GM21786 (cell line): ENCODE results near the gene SLC6A13.
"Not testable (repeated sequence)": the region's sequence is repeated elsewhere in the genome, so short reads cannot be mapped to it uniquely, and the experiment has no call there.

Experiments used
- ATAC-seq: cut with Tn5 transposase; IDR thresholded peaks from one replicate; pipeline ENCODE4 v1.9.1; 2021; ENCODE audit not compliant: unreplicated experiment

SLC6A13 gene

DNA sequence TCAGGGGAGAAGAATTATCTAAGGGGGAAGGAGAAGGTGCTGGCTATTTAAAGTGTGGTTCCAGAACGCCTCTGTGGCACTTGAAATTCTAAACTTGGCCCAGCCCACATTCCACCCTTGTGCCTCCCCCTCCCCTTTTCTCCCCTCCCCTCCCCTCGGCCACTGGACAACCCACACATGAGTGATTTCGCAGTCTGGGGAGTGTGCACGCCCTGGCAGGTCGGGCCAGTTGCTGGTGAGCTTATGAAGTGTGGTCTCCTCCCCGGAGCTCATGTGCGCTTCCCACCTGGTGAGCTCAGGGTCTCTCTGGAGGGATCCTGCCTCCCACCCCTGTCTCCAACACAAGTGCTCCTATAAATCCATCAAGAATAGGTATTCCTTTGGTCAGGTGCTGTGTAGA, at the start of gene SLC6A13:
Gene SLC6A13 (minus strand): TSS at position 20 of the 400 bp plus-strand sequence. CDS start 2,784 bp downstream, outside the sequence.
- no peak for ATAC-seq

DNA sequence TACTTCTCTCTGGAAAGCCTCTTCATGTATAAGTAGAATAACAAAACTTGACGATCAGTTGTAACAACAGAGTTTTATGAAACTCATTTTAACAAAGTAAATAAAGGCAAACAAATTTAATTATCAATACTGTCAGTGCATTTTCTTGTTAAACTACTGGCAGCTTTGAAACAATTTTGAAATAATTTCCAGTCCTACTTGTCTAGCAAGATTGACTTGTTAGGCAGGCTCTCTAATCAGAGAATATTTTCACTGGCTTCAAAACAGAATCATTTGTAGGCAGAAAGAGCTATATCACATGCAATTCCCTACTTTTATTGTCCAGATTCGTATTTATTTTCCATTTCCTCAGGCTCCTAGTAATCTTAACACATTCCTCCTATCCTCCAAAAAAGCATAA, 45.9 kb upstream of the SLC6A13 start:
- ATAC-seq, result no peak

DNA sequence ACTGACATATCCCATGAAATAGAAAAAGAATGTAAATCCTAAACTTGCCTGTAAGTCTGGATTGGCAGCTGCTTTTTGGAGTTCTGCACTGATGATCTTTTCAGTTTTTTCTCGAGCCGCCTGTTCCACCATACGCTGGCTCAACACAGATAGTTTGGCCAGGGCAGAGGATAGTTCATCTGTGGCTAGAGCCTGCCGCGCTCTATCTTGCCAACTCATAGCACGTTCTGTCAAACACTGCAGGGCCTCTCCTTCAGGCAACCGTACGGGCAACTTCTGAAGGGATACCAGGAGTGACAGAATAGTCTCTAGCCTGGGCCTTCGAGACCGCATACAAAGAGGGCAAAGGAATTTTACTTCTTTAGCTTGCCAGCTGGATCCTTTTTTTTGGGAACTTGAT, 44.8 kb upstream of the SLC6A13 start:
- ATAC-seq, result no peak

DNA sequence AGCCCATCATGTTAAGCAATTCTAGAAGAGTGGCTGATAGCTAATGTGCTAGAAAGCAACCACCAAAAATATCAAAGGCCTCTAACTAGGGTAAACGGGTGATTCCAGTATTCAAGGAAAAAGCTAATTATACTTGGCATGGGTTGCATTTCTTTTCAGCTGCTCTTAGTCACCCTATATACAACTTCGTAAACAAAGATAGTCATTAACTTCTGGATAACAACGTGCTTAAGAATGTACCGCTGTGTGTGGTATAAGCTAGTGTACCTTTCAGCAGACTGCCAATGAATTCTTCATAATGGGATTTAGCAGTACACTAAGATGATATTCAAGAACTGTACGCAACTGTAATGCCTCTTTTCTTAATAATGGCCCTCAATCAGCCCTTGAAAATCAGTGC, 42.2 kb upstream of the SLC6A13 start:
- ATAC-seq, result no peak

DNA sequence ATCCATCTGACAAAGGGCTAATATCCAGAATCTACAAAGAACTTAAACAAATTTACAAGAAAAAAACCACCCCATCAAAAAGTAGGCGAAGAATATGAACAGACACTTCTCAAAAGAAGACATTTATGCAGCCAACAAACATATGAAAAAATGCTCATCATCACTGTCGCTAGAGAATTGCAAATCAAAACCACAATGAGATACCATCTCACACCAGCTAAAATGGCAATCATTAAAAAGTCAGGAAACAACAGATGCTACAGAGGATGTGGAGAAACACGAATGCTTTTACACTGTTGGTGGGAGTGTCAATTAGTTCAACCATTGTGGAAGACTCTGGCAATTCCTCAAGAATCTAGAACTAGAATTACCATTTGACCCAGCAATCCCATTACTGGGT, 40.1 kb upstream of the SLC6A13 start:
- not testable (repeated sequence) for ATAC-seq

DNA sequence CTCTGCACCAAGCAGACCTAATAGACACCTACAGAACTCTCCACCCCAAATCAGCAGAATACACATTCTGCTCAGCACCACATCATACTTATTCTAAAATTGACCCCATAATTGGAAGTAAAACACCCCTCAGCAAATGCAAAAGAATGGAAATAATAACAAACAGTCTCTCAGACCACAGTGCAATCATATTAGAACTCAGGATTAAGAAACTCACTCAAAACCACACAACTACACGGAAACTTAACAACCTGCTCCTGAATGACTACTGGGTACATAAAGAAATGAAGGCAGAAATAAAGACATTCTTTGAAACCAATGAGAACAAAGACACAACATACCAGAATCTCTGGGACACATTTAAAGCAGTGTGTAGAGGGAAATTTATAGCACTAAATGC, 37.5 kb upstream of the SLC6A13 start:
- not testable (repeated sequence) for ATAC-seq

DNA sequence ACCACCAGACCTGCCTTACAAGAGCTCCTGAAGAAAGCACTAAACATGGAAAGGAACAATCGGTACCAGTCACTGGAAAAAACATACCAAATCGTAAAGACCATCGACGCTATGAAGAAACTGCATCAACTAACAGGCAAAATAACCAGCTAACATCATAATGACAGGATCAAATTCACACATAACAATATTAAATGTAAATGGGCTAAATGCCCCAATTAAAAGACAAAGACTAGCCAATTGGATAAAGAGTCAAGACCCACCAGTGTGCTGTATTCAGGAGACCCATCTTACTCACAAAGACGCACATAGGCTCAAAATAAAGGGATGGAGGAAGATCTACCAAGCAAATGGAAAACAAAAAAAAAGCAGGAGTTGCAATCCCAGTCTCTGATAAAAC, 36.9 kb upstream of the SLC6A13 start:
- not testable (repeated sequence) for ATAC-seq

DNA sequence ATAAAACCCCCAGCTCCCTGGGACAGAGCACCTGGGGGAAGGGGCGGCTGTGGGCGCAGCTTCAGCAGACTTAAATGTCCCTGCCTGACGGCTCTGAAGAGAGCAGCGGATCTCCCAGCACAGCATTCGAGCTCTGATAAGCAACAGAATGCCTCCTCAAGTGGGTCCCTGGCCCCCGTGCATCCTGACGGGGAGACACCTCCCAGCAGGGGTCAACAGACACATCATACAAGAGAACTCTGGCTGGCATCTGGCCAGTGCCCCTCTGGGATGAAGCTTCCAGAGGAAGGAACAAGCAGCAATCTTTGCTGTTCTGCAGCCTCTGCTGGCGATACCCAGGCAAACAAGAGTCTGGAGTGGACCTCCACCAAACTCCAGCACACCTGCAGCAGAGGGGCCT, 35.4 kb upstream of the SLC6A13 start:
- not testable (repeated sequence) for ATAC-seq

DNA sequence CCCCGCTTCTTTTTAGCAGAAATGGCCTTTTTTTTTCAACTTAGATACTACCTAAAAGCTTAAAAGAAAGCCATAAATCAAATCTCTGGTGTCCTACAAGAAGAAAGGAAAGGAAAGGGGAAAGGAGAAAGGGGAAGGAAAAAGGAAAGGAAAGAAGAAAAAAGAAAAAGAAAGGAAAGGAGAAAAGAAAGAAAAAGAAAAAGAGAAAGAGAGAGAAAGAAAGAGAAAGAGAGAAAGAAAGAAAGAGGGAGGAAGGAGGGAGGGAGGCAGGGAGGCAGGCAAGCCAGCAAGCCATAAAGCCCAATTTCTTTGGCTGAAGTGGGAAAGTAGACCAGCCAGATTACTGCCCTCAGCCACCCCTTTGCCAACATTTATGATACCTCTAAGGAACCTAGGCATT, 32.5 kb upstream of the SLC6A13 start:
- no peak for ATAC-seq

DNA sequence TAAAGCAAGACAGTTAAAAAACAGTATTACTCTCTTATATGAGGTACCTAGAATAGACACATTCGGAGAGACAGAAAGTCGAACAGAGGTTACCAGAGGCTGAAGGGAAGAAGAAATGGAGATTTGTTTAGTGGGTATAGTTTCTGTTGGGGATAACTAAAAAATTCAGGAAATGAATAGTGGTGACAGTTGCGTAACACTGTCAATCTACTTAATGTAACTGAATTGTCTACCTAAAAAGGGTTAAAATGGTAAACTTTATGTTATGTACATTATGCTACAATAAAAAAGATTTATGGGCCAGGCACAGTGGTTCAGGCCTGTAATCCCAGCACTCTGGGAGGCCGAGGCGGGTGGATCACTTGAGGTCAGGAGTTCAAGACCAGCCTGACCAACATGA, 30.6 kb upstream of the SLC6A13 start:
- ATAC-seq, result no peak

DNA sequence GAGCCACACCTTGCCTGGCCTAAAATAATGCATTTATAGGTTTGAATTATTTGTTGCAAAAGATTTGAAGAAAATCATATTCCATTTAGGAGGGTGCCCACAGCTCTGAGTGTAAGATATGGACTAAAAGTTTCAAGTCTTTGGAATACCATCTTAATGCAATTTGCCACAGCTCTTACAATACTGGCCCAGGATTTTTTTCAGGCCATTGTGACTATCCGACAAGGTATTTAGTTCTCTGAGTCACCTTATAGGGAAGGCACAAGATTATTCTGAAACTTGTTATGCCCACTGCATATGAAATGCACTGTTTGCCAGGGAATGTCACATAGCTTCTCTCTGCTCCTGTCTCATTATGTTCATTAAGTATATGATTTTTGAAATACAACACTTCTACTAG, 29.6 kb upstream of the SLC6A13 start:
- ATAC-seq, result no peak

DNA sequence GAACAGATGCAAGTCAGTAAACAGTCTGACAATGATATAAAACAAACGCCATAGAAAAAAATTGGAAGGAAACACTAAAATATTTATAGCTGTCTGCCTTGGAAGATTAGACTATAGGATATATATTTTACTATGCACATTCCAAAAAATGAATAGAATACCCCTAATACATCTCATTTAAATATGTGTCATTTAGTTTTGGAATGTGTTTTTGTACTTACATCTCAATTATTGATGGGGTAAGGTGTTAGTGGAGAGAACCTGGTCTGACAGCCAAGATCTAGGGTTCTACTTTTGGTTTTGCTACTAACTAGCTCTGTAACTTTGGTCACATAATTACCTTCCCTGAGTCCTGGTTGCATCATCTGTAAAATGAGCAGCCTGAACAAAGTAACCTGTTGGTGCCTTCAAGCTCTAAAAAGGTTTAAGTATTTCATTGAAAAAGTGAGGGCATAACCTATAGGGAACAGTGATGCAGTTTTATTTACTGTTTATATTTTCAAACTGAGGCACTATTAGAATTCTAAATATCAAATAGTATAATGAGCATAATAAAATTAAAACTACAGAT, 28.6 kb upstream of the SLC6A13 start:
- no peak for ATAC-seq

DNA sequence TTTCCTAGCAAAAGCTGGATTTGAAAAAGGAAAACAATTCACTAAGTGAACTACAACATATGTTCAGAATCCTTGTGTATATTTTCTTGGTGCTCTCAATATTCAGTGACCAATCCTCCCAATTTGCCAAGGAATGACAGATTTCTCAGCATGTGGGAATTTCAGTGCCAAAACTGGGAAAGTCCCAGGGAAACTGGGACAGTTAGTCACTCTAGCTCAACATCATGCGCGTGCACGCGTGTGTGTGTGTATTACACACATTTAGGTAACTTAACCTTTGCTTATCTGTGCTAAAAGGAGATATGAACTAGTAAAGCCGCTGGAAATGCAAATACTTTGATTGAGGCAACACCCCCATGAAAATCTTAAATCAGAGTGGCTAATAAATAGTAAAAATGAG, 26.1 kb upstream of the SLC6A13 start:
- no peak for ATAC-seq

DNA sequence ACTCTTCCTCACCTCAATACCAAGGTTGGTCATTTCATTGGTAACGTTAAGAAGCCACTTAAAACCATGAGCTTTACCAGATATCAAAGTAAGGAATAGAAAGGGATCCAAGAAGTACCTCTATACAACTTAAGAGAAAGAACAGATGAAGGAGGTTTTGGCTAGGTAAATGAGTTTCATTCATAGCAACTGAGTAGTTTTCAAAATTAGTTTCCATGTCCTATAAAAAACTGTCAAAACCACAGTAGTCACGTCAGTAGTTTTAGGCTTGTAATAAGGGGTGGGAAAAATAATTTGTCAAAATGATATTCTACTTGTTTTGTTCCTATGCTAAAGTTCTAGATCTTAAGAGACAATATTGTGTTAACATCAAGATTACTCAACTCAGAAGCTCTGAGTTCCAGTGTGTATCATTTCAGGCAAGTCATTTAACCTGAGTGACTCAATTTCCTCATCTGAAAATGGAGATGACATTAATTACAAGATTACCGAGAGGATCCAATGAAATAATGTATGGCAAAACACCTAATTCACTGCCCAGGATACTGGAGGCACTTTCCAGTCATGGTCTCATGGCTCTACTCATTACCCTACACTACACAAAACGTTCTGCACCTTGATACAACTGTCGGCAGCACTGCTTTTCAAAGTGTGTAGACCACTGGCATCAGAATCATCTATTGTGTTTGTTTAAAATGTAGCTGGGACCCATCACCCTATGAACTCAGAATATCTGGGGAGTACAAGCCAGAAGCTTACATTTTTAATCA, 24.1 kb upstream of the SLC6A13 start:
- ATAC-seq, result no peak

DNA sequence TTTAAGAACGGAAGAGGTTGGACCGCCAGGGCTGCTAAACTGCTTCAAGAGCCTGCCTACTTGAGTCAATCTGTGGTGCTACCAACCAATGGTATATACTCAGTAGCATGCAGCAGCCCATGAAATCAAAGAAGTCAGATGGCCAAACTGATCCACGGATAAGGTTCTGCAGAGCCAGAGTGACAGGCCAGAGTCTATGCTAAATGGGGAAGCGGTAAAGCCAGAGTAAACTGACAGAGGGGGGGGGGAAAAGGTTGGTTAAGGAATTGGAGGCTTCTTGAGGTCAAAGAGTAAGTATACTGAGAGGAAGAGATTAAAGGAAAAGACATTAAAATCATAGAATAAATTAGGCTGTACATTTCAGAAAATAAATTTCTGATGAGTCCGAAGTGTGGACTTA, 15.4 kb upstream of the SLC6A13 start:
- ATAC-seq, result no peak

DNA sequence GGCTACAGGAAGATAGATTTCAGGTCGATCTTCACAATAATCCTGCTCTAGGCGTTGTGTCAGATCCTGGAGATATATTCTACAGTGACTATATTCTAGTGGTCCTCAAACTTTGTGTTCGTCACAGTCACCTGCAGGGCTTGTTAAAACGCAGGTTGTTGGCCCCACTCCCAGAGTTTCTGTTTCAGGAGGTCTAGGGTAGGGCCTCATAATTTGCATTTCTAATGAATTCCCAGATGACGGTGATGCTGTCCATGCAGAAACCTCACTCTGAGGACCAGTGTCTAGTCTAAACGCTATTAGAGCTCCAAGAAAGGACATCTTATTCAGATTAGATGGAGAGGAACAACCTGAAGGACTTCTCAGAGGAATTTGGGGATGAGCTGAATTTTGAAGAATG, 13.2 kb upstream of the SLC6A13 start:
- ATAC-seq, result no peak

DNA sequence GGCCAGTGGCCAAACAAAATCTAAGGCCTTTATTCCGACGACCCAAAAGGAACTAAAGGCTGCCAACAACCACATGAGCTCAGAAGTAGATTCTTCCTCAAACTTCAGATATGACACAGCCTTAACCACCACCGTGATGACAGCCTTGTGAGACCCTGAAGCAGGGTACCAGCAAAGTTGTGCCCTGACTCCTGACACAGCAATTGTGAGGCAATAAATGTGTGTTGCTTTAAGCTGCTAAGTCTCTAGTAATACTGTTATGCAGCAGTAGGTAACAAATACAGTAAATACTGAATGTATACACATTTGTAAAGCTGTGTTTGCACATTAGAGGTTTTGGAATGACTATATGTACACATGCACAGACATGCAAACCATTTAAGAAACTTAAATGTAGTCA, 10.7 kb upstream of the SLC6A13 start:
- no peak for ATAC-seq

DNA sequence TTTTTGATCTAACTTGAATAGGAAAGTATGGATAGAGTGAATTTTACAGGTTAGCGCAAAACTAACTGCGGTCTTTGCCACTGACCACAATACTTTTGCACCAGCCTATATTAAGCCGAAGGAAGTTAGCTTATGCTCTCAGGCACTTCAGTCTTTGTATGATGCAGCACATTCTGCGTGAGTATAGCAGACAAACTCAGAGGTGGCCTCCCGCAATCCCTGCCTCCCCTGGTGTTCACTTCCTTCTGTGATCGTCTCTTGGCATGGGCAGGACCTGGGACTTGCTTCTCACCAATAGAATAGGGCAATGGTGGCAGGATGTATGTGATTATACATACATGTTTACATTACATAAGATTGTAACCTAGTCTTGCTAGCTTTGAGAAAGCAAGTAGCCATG, 10.3 kb upstream of the SLC6A13 start:
- no peak for ATAC-seq

DNA sequence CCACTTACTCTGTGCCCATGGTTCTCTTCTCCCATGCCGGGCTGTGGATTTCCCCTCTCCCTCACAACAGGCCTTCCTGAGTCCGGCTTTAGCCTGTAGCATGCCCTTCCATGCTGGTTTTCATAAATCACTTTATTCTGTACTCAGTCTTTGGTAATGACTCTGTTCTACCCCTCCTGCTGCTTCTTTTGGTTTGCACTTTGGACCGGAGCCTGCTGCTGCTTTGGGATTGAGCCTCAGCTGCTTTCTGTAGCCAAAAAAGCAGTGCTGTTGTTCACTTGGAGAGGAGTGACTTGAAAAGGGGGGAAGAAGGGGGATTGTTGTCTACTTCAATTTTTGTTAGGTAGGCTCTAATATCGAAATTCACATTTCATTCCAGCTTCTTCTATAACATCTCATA, 8.5 kb upstream of the SLC6A13 start:
- ATAC-seq, result no peak

DNA sequence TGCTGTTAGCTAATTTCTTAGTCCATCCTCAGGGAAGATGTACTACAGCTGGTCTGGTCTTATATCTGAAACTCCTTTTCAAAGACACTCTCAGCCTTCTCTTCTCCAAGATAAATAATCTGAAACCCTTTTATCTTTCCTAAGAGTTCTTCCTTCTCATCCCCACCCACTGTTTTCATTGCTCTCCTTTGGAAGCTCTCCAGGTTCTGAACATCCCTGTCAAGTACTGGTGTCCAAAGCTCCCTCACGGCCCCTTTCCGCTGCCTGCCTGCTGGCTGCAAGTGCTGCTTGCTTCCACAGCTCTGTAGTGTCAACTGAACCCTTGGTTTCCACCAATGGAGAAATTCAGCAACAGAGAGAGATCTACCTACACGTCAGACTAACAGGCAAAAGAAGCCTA, 6.6 kb upstream of the SLC6A13 start:
- ATAC-seq, result no peak

DNA sequence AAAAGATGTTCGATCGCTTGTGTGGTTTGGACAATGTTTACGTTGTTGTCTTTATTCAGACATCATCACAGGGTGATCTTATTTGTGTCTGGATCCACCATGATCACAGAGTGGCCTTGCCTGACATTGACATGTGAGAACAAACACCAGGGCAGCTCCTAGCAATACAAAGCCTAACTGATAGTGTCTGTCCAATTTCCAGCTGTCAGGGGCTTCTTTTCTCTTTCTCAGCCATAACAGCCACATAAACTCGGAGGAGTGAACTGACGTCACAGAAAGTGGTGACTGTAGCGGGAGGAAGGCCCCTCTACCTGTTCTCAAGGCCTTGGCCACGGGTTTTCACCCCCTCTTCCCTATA, 5.8 kb upstream of the SLC6A13 start:
- no peak for ATAC-seq

DNA sequence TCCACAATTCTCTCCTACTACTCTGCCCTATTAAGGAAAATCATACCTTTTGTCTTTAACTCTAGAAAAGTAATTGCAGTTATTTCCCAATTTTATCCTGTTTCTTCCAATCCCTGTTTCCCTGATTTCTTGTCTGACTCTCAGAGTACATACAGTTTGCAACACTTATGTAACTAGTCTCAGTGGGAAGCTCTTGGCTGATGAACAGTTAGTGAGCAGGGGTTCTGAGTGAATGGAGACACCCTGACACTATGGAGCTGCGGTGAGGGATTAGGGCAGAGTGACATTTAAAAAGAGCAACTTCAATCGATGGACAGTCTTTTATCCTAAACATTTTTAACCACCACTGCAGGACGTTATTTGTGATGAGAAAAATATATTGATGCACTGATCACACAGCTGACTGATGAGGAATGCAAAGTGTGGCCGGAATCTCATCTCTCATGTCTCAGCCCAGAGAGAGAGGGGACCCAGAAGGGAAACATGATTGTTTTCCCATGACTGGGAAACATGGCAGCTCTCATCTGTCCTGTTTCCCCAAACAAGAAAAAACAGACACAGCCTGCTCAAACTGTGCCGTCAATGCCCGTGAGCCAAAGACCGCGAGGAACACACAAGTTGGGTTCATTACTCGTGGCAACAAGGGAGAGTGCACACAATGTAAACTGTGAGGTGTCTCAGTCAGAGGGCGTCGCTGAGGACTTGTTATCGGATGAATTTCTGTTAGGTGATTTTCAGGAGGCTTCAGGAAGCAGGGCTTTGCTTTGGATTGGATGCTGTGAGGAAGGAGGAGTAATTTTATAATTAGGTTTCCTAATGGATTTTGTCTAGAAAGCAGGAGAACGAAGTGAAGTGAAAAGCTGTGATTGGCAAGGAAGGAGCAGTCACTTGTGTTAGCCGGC, 5.2 kb upstream of the SLC6A13 start:
- ATAC-seq, result no peak
